ENCODE data around the gene GNG11.
"Not testable (repeated sequence)": the region's sequence is repeated elsewhere in the genome, so short reads cannot be mapped to it uniquely, and the experiment has no call there.

GNG11 gene

DNA sequence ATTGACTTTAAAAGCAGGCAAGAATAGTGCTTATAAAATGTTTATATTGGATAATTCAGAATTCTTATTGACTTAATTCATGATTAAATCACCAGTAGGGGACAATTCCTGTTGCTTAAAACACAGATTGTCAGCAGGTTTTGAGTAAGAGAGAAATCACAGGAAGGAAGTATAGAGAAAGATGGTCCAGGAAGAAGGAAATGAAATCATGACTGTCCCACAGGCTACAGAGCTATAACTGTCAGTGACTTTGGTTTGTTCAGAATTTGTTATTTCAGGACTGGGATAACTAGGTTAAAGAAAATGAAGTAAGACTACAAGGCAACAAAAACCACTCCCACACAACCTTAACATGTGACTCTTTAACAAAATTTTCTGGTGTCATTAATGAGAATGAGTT is 8.3 kb upstream of the GNG11 start:
- no peak for DNase-seq

DNA sequence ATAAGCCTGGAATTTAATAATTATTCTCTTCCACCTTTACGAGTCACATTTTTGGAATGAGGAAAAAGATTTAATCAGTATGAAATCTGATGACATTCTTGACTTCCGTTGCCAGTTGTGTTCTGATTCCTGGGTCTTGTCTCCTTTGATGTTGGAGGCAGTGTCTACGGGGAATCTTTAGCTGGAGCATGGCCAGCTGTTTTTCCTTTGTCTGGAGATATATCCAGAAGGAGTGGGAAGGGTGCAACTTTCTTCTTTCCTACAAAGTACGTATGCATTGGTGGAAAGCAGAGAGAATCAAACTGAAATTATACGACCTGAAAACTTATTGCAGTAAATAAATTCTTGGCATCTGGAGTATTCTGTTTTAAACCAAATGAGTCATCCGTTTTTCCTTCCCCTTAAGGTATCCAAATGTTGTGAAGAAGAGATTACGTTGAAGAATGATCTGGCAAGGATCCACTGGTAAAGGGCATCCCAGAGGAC is 6.9 kb upstream of the GNG11 start:
- no peak for DNase-seq

DNA sequence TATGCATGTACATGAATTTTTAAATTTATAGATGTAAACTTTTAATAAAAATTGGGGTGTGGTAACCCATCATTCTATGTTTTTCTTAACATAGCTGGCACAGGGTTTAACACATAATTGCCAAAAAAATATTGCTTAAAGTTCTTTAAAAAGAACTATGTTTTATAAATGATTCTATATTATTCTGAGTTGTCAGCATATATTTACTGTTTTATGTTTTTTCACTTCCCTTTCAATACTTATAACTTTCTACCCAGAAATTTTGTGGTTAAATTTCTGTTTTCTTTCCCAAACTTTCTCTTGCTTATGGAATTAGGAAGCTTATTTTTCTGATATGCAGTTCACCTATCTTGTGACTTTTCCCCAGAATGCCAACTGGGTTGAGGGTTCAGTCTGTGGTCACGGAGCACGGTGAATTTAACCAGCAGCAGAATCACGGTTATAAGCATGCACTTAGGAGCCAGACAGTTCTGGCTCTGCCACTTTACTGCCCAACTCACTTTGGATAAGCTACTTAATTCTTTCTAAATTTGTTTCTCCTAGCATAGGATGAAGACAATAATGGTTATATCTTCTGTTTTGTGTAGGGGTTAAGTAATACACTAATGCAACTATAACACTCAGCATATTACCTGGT is 6.2 kb upstream of the GNG11 start:
- DNase-seq = not testable (repeated sequence)

DNA sequence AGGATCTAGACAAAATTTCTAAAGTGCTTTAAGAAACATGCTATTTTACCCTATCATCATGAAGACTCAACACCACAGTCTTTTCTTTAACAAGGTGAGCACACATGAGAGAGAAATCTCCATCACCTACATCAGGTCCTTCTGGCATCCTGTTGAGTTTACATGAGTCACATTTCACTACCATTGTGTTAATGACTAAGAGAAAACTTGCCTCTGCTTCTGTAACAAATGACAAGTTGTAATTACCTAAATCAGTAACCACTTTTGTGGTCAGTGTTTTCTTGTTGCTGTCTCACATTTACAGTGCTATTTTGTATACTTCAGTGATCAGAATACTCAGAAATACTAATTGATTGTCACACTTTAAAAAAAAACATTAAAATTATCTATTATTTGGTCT is 5.6 kb upstream of the GNG11 start:
- DNase-seq = not testable (repeated sequence)

DNA sequence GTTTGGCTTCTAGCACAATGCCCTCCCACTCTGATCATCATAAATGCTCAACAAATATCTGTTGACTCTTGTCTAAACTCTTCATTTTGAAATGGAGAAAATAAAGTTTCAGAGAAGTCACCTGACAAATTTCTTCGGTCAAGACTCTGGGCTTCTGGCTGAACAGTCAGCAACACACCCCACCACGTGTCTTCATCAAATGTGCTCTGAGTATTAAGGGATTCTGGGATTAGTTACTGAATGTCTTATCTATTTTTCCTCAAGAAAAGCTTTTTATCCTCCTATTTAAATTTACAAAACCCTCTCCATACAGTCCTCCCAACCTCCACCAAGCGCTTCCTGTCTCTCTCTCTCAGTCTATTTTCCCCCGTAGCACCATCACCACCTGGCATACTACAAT is 5.2 kb upstream of the GNG11 start:
- DNase-seq = not testable (repeated sequence)

DNA sequence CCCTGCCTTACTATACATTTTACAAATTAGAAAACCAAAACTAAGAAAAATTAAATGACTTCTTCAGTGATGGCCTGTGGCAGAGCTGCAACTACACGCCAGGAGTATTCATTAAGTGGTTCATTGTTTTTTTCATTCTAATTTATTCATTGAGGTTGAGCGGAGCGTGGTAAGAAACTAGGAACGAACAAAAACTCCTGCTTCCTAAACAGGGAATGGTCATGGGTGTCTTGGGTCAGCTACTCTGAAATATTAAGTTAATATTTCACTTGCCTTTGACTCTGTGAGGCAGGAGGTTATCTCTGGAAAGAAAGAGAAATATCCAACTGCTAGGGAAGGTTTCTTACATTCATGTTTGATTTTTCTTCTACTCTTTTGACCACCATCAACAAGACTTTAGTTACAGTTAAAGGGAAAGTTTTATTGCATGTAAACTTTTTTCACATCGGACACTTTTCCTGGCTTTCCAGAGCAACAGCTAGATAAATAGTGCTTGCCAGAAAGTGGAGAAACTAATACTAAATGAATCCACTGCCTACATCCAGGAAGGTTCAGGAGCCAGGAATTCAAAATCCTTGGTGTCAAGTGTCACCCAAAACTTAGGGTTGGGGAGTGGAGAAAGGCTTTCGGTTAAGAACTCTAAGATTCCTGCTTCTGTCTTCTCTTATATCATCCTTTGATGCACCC is 896 bp upstream of the GNG11 start:
- DNase-seq = no peak

DNA sequence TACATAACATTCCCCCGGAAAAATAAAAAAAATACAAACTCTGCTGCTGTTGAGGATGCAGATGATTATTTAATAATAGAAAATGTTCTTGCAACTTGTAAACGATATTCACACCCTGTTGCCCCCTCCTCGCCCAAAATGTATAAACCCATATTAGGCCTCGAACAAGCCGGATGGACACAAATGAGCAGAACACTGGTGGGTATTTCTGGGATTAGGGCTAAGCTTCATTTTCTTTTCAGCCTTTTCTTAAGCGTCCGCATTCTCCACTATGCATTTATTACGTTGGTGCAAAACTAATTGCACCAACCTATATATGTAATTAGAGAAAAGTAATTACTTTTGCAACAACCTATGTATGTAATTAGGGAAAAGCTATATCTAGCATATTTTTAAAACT is 349 bp upstream of the GNG11 start:
- DNase-seq = no peak

DNA sequence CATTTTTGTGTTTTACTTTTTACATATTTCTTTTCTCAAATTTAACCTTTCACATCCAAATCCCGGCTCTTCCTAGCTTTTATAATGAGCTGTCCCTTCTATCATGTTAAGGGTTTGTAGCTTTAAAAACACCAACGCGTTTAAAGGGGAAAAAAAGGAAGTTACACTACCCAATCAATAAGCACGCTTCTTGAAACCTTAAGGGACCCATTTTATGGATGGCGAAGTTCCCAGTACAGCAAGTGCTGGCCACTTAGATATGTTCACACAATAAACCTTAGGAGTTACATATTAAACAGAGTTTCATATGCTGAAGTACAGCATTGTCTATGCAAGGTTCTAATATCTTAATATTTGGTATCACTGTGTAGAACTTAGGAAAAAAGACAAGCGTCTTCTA is 1.8 kb downstream of the GNG11 start:
- DNase-seq = no peak

DNA sequence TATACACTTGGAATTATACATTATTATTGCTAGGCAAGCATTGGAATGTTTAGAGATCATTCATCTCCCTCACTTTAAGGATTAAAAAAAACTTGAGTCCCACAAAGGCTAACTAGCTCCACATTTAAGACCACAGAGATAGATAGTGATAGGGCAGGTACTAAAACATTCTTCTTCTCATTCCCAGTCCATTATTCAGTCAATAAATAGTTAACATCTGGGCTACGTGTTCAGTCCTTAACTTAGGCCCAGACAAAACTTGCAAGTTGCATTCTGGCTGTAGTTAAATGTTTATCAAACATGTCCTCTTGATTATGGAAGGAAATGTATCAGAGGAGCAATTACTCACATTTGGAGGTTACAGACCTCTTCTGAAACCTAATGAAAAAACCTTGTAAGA is 2.4 kb downstream of the GNG11 start:
- no peak for DNase-seq

DNA sequence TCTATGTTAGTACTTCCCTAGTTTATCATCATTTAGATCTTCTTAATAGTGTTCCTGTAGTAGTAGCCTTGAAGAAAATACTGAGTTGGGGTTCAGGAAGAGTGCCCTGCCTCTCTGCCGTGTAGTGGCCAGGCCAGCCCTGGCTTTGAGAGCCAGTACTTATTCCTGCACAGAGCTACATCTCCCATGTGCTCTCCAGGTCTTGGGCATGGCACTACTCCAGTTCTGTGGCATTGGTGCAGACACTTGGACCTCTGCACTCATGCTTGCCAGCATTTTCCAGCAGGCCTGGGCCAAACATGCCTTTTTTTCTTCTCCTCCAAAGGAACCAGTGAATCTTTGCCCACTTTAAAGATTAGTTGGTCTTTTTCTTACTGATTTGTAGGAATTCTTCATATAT is 5.3 kb downstream of the GNG11 start:
- no peak for DNase-seq

DNA sequence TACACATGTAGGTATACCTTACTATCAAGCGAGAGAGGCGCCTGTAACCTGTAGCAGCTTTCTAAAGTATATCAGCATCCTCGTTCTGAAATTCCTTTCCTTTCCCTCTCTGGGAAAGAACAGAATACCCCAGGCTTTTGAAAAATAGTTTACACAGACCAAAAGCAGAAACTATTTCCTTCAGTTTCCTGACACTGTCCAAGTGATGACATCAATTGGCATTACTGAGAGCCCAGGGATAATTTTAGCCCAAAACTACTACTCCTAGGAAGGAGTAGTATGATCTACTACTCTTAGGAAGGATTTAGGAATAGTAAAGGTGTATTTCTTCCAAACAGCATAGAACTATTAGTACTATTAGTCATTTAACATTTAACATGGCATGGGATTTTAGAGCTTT is 6.0 kb downstream of the GNG11 start:
- DNase-seq = no peak

DNA sequence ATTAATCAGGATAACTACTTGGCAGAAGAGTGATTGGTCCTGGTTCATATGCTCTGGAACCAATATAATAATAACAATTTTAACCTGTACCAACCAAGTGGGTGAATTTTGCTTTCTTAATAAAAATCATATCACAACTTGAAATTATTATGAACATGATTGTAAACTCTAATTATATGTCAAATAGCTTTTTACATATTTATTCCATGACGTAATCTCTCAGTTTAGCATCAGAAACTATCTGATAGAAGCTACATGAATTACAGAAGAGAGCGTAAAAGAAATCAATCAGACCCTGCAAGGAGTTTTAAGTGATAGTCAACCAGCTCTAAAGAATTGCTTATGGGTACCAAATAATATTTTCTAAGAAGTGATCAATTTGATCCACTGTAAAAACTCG is 10.1 kb downstream of the GNG11 start:
- DNase-seq = no peak

DNA sequence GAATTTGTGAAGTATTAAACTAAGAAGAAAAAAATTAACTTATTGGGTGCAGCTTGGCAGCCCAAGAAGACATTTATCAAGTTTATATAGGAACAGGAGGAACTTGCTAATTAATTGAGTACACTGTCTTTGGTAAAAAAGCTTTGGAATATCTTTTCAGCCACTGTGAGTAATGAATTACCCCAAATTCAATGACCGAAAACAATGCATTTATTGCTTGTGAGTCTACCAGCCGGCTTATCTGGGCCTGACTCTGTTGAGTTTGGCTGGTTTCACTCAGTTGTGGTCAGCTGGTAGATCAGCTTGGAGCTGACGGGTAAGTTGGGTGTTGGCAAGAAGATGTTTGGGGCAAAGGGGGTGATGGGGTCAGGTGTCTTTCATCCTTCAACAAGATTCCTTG is 11.6 kb downstream of the GNG11 start:
- DNase-seq = no peak

DNA sequence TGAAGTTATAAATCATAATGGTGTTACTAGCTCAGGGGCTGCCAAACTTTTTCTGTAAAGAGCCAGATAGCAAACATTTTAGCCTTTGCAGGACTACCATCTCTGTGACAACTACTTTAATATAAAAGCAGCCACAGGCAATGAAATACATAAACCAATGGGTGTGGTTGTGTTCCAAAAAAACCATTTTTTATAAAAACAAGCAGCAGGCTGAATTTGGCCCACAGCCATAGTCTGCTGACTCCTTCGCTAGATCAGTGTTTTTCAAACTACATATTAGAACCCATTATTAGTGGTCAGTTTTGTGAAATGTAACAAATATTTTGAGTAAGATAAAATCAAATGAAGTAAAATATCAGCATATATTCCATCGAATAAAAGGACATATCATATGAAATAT is 13.6 kb downstream of the GNG11 start:
- no peak for DNase-seq

DNA sequence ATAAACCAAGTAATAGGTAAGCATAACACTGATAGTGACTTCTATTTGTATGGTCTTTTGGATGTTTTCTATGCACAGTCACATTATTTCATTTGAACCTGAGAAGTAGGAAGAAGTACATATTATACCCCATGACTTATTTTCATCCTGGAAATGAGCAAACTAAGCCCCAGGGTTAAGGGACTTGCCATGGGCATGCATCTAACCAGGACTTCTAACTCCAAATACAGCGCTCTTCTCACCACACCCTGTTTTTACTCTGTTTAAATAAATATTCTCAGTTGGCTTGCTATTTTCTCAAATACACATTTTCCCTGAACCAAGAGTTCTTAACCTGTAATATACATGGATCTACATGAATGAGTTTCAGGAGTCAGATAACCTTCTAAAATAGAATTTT is 16.3 kb downstream of the GNG11 start:
- no peak for DNase-seq

DNA sequence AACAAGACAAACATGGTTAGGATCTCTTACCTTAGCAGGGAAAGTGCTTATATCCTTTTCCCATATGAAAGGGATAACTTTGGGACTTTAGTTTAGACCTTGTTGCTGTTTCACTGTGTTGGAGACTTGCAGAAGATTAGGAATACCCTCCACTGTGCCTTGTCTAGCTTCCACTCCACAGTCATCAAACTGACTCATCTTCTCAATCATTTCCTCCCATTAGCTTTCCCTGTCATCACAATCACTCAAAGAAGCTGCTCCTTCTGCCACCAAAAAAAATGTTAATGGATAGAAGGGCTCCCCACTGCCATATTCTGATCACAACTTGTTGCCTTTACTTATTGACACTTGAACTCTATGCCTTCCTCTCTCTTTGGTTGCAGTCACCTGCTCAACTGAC is 16.8 kb downstream of the GNG11 start:
- DNase-seq = no peak

DNA sequence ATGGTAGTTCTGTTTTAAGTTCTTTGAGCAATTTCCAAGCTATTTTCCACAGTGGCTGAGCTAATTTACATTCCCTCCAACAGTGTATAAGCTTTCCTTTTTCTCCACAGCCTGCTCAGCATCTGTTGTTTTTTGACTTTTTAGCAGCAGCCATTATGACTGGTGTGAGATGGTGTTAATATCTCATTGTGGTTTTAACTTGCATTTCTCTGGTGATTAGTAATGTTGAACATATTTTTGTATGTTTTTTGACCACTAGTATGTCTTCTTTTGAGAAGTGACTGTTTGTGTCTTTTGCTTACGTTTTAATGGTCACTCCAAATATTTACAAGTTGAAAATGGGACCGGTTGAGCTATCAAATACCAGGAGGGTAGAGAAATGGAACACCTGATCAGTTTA is 20.4 kb downstream of the GNG11 start:
- no peak for DNase-seq

DNA sequence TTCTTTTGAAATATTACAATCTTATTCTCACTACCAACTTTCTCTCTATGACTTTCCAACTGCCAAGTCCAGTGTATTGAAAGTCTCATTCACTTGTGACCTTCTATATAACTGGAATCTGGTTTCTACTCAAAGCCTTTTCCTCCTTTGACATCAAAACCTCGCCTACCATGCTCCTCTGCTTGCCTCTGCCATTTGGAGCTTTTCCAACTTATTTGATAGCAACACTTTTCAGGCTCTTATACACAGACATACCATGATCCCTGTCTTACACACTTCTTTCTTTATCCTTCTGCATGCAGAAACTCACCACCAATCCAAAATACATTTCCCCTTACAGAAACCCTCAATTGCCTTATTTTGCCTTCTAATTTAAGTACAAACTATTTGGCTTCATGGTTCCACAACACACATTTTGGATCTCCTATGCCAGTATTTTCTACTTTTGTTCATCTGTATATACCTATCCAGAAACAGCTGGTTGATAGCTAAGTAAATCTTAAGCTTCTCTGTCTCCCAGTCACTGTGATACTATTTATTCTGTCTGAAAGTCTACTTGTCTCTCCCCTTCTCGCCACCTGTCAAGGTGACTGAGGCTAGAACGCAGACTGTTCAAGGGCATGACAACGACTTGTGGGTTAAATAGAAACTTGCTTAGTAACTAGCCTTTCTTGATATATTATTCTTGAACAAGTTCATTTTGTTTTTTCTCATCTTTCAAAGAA is 22.4 kb downstream of the GNG11 start:
- no peak for DNase-seq

DNA sequence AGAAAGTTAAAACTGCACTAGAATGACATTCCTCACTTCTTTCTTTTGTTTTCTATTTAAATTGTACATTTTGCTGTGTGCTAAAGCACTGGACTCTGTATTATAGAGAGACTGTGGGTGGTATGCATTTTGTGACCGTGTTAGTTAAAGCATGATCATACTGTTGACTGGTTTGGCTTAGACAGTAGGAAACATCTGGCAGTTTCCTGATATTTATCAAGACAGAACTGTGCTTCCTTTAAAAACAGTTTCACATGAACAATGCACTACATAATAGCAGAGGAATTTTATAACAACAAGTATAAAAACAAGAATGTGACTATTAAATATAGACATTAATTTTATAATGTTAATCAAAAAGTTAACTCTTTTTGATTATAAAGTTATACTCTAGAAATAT is 23.1 kb downstream of the GNG11 start:
- DNase-seq = no peak

DNA sequence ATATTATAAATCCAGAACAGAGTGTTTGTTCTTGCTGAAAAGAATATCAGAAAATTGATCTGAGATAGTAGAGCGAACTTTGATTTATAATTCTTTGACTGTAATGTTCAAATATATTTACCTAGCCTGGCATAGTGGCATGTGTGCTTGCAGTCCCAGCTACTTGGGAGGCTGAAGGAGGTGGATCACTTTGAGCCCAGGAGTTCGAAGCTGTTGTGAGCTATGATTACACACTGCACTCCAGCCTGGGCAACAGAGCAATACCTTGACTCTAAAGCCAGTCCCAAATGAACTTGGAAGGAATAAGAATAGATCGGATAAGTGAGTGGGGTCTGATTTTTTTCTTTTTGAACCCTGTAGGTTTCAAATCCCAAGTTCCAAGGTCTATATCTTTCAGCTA is 23.5 kb downstream of the GNG11 start:
- DNase-seq = no peak

DNA sequence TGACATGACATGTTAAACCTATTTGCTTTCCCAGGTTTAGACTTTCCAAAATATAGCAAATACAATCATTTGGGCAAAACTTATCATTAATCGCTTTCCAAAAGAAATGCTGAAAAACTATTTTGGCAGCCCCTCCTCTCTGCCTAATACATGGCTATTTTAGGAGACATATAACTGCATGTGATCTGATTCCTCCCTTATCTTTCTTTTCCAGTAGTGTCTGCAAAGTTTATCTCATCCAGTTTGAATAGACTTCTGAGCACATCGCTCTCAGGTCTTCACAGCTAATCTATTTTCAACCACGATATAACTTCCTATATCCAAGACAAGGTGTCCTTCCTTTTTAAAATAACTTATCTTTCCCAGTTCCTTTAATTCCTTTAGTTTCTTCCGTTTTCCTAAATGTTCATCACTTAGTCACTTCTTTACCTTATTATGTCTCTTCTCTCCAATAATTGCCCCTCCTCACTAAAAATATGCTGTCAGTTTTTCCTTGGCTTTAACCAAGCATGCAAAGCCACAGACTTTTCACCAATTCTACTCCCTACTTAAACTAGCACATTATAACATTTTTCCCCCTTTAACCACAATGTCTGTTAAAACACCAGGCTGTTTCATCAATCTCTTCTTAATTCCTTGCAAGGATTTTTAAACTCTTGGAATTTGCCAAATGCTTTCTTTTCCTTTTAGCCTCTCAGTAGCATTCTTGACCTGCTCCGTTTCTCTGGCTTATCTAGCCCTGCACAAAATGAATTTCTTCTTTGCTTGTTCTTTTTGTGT is 24.4 kb downstream of the GNG11 start:
- DNase-seq = no peak

DNA sequence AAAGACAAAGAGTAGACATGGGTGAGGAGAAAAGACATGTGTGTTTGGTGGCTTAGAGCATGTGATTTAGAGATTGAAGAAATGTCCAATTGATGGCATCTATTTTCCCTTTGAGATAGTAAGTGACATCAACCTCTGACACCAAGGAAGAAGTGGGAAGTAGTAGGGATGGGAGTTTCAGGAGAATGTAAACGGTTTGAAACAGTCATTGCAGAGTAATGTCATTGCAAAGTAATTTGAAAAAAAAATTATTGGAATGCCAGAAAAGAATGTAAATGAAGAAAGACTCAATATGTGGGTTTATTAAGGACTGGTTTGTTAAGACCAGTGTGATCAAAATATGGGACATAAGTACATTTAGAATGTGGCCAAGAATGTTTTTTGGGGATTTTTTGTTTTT is 26.6 kb downstream of the GNG11 start:
- DNase-seq = no peak

DNA sequence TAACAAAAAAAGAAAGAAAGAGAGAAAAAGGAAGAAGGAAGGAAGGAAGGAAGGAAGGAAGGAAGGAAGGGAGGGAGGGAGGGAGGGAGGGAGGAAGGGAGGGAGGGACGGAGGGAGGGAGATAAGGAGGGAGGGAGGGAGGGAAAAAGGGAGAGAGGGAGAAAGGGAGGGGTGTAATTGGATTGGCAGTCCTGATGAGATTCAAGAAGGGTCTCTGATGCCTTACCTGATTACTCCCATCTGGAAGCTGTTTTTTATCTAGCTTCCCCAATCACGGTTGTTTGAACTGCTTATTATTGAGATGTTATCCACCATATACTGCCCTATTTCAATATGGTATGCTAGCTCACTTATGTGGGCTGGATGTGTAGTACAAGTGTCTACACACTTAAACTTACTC is 27.3 kb downstream of the GNG11 start:
- DNase-seq = no peak

DNA sequence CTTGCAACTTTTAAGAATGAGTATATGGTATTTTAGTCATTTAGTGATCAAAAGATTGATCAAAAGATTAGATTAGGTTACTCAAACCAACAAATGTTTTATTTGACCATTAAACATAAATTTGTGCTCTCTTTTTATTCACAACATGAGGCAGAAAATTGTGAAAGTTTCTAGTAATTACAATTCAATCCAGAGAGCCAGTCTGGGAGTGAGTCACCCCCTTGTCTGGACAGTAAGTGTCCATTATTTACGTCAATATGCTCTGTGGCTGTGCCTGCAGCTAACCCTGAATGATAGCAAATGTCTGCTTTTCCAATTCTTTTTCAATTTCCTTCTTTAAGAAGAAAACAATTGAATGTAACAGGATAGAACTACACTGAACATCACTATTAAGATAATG is 27.9 kb downstream of the GNG11 start:
- DNase-seq = no peak

All from NCI-H1436 treated with DMSO at 0.1 percent for 48 hours (cell line).